ENCODE data around the gene ROPN1.
"Not testable (repeated sequence)": the region's sequence is repeated elsewhere in the genome, so short reads cannot be mapped to it uniquely, and the experiment has no call there.

DNA sequence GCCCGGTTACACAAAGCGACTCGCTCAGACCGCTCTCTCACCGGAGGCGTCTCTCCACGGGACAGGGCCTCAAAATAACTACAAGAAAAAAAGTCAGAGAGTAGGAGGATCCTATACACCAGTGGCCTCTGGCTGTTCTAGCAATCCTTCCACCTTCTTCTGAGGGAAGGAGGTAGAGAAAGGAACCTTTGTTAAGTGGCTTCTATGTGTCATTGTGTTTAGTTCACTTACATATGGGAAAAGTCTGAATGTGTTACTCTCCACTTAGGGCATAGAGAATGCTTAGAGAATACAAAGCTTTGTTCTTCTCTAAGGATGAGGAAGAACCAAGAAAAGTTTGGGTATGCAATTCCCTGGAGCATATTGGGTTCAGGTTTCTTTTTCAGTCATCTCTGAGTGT, 15.0 kb downstream of the ROPN1 start:
- not testable (repeated sequence) for TF ChIP-seq POLR2A (IDR thresholded peaks at IDR 0.05; ENCODE audit: low read depth, low read length); TAF1 (IDR thresholded peaks at IDR 0.05; ENCODE audit: borderline replicate concordance, low read depth, low read length)
